ENCODE results near the gene ATP4B.

ATP4B gene

GRCh38 chr13:113657851-113658741, at the start of gene ATP4B:
TSS of gene ATP4B (minus strand) at chr13:113658198. CDS start at chr13:113658144, 54 bp downstream.
- no peak for DNase-seq

- no peak for DNase-seq
Observed at GRCh38 chr13:113672002-113672651, 14.1 kb upstream of the ATP4B start.

GRCh38 chr13:113671066-113672001, 13.3 kb upstream of the ATP4B start:
- DNase-seq: no peak

- no peak for DNase-seq
Observed at GRCh38 chr13:113670541-113670940, 12.5 kb upstream of the ATP4B start.

GRCh38 chr13:113669755-113670341, 11.8 kb upstream of the ATP4B start:
- DNase-seq: no peak

GRCh38 chr13:113669231-113669754, 11.3 kb upstream of the ATP4B start:
- DNase-seq: no peak

GRCh38 chr13:113668491-113668971, 10.5 kb upstream of the ATP4B start:
- no peak for DNase-seq

- DNase-seq: no peak
Observed at GRCh38 chr13:113667771-113668490, 9.9 kb upstream of the ATP4B start.

GRCh38 chr13:113666951-113667701, 9.1 kb upstream of the ATP4B start, which contains the start of gene GRK1:
TSS of gene GRK1 (plus strand) at chr13:113667219. CDS start at chr13:113667387, 168 bp downstream.
- no peak for DNase-seq

- no peak for DNase-seq
Observed at GRCh38 chr13:113666329-113666670, 8.3 kb upstream of the ATP4B start.

GRCh38 chr13:113665597-113666328, 7.8 kb upstream of the ATP4B start:
- no peak for DNase-seq

GRCh38 chr13:113664751-113665596, 7.0 kb upstream of the ATP4B start:
- no peak for DNase-seq

- DNase-seq: no peak
Observed at GRCh38 chr13:113663934-113664333, 5.9 kb upstream of the ATP4B start.

- no peak for DNase-seq
Observed at GRCh38 chr13:113661509-113661908, 3.5 kb upstream of the ATP4B start.

GRCh38 chr13:113660066-113660465, 2.1 kb upstream of the ATP4B start:
- no peak for DNase-seq

- DNase-seq: no peak
Observed at GRCh38 chr13:113659337-113659736, 1.3 kb upstream of the ATP4B start.

GRCh38 chr13:113658836-113659235, 838 bp upstream of the ATP4B start:
- no peak for DNase-seq

GRCh38 chr13:113656831-113657671, 947 bp downstream of the ATP4B start:
- DNase-seq: no peak

All from NCI-H1417 (cell line).